GM18868 (cell line): ENCODE data around the gene FLOT2.

ENCODE experiments used
- ATAC-seq: cut with Tn5 transposase; IDR thresholded peaks from one replicate; pipeline ENCODE4 v1.9.1; 2021; ENCODE audit warnings: mild to moderate bottlenecking, moderate library complexity; ENCODE audit not compliant: unreplicated experiment

The FLOT2 gene

GRCh38 chr17:28875848-28876550 lies 21.5 kb downstream of the FLOT2 start:
- no peak for ATAC-seq

GRCh38 chr17:28874750-28875149 lies 22.8 kb downstream of the FLOT2 start:
- ATAC-seq, result no peak

DNA sequence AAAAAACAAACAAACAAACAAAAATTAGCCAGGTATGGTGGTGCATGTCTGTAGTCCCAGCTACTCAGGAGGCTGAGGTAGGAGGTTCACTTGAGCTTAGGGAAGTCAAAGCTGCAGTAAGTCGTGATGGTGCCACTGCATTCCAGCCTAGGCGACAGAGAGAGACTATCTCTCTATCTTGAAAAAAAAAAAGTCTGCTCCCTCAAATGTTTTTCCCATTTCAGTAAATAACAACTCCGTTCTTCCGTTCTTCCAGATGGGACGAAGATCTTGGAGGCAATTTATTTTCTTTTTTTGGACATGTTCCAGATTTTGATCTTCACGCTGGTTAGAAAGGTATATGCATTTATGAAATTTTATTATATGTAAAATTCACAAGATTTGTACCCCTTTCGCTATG lies 23.7 kb downstream of the FLOT2 start:
- ATAC-seq, result no peak

DNA sequence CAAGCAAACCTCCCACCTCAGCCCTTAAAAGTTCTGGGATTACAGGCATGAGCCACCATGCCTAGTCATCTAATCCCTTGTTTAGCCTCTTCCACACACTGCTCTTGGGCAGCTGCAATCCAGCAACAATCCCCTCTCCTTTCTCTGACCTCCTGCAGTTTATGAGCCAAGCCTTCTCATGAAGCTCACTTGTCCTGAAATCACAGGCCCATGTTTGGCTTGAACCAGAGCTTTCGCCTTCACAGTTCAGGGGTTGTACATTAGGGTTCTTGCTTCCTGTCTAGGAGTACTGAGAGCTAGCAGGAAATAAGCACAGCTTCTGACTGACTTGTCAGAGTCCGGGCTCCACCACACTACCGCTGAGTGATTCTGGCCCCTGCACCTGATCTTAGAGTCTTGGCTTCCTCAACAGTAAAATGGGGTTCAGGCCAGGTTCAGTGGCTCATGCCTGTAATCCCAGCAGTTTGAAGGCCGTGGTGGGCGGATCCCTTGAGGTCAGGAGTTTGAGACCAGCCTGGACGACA lies 26.4 kb downstream of the FLOT2 start:
- ATAC-seq, result peak; percentile 84

DNA sequence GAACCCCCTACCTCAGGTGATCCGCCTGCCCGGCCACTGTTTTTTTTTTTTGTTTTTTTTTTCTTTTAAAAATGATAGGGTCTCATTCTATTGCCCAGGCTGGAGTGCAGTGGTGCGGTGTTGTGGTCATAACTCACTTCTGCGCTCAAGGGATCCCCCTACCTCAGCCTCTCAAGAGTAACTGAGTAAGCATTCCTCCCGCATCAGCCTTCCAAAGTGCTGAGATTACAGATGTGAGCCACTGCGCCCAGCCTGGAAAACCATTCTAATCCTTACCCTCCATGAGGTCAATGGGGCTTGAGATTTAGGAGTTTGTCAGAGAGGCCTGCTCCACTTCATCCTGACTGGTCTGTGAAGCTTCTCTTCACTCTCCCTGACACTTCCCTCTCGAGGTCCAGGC lies 30.3 kb downstream of the FLOT2 start:
- no peak for ATAC-seq

DNA sequence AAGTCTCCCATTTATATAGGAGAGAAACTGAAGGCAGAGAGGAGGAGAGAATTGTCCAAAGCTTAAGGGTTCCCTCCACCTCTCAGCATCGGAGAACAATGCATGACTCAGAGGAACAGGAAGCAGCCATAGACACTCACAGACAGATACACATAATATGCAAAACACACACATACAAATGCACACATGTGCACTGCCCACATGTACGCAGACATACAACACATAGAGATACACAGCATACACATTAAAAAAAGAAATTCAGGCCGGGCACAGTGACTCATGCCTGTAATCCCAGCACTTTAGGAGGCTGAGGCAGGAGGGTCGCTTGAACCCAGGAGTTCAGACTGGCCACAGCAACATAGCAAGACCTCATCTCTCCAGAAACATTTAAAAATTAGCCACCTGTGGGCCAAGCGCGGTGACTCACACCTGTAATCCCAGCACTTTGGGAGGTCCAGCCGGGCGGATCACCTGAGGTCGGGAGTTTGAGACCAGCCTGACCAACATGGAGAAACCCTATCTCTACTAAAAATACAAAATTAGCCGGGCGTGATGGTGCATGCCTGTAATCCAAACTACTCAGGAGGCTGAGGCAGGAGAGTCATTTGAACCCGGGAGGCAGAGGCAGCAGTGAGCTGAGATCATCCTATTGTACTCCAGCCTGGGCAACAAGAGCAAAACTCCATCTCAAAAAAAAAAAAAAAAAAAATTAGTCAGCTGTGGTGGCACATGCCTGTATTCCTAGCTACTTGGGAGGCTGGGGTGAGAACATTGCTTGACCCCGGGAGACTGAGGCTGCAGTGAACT lies 31.4 kb downstream of the FLOT2 start:
- peak; percentile 55 for ATAC-seq

GRCh38 chr17:28864991-28865849 lies 32.3 kb downstream of the FLOT2 start:
- ATAC-seq, result no peak

DNA sequence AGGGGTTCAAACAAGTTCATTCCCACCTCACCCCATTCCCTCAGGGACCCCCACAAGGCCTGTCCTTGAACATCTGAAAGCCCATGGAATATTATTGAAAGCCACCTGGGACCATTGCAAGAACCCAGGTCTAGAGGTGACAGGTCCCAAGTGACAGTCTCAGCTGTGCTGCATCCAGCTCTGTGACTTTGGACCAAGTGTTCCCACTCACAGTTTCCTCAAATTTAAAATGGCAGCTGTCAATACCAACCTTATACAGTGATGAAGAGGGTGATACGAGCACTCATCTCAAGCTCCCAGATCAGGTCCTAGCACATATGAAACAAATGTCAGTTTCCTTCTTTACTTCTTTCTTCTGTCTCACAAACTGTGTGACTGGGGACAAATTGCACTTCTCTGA lies 33.6 kb downstream of the FLOT2 start:
- no peak for ATAC-seq

- no peak for ATAC-seq
These were observed 35.0 kb downstream of the FLOT2 start for GRCh38 chr17:28862561-28862960.

DNA sequence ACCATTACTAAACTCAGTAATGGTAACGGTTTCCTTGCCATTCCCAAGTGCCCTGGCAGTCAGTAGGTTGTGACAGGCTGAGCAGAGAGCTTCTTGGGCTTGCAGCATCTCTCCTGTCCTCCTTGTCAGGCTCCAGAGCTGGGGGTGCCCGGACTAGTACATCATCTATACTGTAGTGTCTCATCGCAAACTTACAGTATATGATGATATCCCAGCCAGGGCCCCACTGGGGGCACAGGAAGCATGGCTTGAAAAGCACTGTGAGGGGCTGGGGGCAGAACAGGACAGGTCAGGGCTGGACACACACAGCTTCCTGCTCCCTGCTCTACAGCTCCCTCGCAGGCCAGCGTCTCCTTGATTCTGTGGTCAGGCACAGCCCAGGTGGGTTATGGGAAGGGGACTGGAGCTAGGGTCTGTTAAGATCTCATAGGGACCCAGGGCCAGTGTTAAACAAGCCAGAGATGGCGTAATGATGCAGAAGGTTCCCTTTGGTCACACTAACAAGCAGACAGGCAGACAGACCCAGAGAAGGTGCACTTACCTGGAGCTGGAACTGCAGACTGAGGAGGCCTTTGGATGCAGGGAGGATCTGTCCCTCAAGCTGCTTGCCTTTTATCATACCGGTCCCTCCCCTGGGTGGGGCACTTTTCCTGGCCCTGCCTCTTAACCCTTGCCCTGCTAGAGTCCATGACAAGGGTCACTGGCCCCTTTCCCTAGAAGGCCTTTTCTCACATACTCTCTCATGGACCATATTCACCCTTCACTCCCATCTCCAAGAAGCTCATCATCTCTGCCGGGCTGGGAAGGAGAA lies 35.9 kb downstream of the FLOT2 start:
- ATAC-seq, result no peak

DNA sequence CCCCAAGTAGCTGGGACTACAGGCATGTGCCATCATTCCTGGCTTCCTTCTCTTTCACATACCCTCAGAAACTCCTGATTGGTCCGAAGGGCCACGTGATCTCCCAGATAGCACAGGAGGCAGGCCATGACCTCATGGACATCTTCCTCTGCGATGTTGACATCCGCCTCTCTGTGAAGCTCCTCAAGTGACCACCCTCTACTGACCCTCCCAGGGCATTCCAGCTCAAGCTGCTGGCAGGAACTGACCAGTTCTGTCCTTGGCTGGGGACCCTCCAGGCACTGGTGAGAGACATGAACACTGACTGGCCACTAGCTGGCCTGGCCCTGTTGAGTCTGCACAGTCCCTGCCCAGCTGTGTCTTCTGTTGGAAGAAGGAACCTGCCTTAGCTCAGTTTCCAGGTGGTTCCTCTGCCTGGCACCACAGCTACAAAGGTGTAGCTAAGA lies 37.1 kb downstream of the FLOT2 start:
- no peak for ATAC-seq

GRCh38 chr17:28858801-28859355 lies 38.7 kb downstream of the FLOT2 start:
- no peak for ATAC-seq

DNA sequence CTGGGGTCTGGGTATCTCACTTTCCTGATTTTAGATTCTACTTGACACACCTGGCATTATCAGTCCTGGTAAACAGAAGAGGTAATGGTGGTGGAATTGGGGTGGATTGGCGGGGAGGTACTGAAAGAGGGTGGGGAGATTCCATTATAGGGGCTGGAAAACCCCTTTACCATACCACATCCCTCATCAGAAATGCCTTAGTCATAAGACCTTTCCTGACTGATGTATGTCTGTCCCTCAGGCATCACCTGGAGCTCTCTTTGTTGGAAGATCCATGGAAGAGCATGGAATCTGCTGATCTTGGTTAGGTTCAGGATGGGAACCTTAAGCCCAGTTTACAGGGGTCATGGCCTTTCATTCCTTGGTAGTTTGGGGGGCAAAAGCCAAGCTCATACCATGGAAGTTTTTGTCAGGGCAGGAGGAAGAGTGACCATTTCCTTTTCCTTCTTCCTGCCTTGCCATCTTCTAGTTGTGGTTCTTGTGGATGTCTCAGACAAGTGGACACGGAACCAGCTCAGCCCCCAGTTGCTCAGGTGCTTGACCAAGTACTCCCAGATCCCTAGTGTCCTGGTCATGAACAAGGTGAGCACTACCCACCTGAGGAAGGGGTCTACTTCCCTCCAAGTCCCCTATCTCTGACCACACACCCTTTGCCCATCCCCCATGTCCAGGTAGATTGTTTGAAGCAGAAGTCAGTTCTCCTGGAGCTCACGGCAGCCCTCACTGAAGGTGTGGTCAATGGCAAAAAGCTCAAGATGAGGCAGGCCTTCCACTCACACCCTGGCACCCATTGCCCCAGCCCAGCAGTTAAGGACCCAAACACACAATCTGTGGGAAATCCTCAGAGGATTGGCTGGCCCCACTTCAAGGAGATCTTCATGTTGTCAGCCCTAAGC lies 39.4 kb downstream of the FLOT2 start:
- ATAC-seq, result no peak

- no peak for ATAC-seq
These were observed 41.4 kb downstream of the FLOT2 start for GRCh38 chr17:28856028-28856574.

DNA sequence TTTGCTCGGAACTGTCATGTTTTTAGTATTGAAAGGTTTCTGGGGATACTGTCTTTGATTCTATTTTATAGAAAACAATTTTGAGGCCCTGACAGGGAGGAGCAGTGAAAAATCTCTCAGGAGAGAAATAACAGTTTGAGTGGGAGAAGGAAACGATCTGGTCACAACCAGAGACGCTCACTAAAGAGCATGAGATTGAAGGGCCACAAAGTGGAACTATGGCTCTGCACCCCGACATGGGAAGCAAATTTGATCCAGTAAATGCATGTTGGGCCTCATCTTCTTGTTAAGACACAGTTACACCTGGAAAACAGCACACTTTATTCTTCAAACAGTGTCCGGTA lies 42.2 kb downstream of the FLOT2 start:
- no peak for ATAC-seq

DNA sequence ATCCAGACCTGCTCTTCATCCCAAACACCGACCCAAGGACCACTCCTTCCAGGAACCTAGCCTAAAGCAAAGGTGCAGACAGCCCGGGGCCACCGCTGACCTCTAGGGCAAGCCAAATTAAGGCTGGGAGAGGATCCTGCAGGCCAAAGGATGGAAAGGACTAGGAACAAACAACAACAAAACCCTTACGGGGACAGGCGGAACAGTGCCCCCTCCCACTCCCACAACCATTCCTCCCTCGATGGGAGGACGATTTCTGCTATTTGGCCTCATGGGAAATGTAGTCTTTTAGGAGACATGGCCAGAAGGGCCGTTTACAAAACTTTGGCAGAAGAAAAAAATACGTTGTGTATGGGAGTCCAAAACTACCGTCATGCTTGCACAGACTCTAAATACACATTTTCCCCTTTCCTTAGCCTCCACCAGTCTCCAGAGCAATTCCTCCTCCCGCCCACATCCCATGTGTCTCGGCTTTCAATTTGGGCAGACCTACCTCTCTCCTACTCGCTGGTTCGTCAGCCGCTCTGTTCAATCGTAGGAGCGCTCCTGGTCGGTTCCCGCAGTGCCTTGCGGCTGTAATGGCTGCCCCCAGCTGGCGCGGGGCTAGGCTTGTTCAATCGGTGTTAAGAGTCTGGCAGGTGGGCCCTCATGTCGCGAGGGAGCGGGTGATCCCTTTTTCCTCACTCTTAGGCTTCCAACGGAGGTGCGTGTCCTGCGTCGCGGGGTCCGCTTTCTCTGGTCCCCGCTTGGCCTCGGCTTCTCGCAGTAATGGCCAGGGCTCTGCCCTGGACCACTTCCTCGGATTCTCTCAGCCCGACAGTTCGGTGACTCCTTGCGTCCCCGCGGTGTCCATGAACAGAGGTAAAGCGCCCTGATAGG lies 42.8 kb downstream of the FLOT2 start, which contains the start of gene ERAL1:
Gene ERAL1 (plus strand): TSS at position 560 of the 879 bp plus-strand sequence. CDS start 19 bp downstream, at position 579.
- ATAC-seq, result peak; percentile 96

DNA sequence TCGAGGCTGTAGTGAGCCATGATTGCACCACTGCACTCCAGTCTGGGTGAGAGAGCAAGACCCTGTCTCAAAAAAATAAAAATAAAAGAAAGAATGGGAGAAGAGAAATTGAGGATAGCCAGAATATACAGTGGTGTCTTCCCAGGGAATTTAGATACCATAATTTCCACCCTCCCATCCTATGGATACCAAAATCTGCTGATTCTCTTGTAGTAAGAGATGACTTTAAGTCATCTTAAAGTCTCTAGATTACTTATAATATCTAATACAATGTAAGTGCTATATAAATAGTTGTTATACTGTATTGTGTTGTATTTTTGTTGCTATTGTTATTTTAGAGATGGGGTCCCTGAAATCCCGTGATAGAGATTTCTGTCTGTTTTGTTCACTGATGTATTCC lies 44.2 kb downstream of the FLOT2 start:
- ATAC-seq, result no peak

DNA sequence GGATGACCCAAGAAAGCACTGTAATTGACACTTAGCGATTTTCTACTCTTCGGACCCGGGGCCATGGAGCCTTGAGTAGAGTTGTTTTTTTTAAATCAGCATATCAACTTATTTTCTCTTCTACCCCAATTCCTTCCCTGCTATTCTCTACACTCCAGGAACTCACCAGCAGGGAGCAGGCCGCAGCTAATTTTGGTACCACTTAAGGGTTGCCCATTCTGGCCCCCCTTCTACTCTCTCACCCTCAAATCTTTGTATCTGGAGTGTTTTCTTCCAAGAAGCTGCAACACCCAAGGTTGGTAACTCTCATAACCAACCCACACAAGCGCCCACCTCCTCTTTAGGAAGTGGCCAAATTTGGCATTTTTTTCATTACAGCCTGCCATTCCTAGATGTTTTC lies 48.3 kb downstream of the FLOT2 start:
- no peak for ATAC-seq
